DMS153 (cell line): ENCODE measurements around the gene ITIH4.

Experiments used
- DNase-seq: peaks from one replicate; lab custom pipeline; 2025; lab: John Stamatoyannopoulos, UW

The ITIH4 gene

DNA sequence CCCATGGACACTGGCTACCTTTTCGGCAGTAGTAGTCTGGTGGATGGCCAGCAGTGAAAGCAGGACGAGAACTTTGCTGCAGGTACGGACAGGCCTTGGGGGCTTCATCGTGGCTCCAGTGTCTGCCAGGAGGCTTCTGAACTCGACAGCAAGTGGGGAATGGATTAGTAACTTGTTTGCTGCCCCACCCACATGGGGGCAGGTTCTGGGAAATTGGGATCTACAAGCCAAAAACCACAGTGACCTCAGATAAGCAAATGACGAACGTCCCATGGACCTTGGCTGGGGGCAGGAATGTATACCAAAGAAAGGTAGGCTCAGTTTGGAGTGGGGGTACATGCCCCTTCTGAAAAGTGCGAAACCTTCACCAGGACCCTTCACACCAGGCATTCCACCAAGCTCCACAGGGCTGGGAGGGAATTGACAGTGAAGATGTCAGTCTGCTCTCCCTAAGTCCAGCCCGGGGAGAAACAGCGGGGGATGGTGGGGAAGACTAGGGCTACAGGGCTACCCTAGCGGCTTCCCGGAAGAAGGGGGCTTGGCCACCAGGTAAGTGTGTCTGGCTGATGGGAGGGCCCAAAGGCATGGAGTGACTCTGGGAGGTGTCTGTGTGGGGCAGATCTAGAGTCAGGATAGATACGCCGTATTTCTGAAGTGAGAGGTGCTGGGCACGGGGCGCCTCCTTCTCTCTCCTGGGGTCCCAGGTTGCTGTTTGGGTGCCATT is at the start of gene ITIH4:
ITIH4 (minus strand) TSS at position 138 of the 724 bp plus-strand sequence; CDS start at position 108, 30 bp downstream.
- no peak for DNase-seq

DNA sequence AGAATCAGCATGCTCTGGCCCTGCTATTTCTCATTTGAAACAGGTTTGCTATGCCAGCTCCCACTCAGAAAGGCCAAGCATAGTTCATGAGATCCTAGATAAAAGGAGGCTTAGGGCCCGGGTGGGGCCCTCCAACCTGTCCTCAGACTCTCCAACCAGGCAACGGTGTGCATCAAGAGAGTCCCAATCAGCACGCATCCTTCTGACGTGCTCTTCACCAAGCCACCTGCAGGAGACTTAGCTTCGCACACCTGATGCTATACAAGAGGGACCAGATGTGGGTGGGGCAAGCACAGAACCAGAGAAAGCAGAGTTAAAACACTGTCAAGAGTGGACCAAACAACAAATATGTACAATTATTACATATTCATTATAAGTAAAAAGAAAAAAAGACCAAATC is 49.6 kb upstream of the ITIH4 start:
- DNase-seq = no peak

DNA sequence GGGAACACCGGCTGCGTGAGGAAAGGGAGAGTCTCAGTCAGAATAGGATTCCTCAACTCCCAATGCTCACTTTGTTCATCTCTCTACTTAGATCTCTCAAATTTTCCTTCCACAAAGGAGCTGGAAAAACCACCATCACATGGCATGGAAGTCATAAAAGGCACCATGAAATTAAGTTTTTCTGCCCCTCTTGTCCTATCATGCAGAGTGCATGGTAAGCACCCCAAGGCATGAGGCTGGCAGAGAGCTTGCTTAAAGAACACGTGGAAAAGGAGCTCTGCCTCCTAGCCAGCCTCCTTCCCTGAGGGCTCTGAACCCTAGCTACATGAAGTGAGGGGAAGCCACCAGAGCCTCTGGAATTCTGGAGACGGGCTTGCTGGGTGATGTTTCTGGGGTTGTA is 49.1 kb upstream of the ITIH4 start:
- DNase-seq = no peak

DNA sequence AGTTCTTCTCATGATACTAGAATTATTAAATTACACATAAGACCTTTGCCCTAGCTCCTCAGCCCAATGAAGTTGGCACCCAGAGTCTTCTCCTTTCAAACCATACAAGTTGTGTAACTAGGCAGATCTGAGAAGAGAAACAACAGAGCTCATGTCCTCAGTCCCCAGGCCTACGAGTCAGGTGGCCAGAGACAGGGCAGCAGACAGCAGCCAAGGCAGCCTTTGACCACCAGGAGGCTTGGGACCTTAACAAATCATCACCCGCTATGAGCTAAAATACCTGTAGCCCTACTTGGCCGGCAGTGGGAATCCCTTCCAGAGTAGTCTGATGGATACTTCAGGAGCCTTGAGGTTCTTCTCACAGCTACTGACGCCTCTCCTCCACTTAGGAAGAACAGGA is 48.6 kb upstream of the ITIH4 start:
- DNase-seq = no peak

DNA sequence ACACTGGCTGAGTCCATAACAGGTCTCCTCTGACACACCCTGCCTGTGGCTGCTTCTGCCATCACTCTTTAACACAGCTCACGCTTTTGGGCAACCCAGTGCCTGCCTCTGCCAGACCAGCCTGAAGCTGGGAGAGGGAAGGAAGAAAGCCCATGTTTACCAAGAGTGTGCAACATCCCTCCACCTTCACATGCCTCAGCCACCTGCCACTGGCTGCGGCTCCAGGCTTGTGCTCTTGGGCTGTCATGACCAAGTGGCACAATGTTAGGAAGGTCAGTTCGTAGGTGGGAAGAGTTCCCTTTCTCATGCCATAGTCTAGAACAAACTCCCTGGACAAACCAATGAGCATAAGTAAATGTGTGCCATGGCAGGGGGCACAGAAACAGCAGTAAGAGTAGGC is 46.6 kb upstream of the ITIH4 start:
- DNase-seq = no peak

DNA sequence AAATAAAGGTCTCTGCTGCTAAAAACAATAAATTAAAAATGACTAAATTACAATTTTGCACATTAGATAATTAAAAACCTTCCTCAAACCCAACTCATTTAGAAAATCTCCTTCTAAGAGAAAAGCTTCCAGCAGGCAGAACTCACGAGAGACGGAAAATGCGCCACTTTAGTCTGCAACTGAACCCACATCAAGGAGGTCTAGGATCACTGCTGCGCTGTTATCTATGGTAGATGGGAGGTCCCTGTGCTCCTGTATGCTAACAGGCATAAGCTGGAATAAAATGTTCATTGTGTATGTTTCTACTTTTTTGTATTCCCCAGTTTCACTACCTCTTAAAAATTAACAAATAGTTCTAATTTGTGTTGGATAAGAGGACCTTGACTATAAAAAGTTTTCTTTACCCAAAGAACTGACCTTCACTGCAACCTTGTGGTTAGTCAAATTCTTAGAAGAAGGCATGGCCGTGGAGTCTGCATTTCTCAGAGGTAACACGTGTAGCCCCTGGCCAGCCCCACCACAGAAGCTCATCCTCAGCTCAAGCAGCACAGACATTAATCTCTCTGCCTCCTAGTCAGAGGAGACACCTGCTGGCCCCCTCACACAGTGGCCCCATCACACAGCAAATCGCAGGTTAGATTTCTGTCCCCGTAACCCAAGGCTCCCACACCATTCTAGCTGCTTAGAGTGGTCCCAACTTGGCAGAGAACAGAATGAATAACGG is 44.6 kb upstream of the ITIH4 start:
- DNase-seq = no peak

DNA sequence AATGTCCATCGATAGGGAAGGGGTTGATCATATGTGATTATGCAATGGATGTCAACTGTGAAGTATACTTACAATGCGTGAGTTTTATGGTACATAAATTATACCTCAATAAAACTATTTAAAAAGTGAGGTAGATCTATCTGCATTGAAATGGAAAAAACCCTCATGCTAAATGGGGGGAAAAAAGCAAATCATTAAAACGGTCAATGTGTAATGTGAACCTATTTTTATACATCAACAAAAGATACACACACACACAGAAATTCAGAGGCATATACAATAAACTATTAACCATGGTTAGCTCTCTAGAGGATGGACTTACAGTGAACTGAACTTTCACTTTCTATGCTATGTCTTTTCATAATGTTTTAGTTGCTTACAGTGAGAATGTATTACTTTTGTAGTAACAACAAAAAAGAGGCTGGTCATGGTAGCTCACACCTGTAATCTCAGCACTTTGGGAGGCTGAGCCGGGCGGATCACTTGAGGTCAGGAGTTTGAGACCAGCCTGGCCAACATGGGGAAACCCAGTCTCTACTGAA is 43.8 kb upstream of the ITIH4 start:
- no peak for DNase-seq

DNA sequence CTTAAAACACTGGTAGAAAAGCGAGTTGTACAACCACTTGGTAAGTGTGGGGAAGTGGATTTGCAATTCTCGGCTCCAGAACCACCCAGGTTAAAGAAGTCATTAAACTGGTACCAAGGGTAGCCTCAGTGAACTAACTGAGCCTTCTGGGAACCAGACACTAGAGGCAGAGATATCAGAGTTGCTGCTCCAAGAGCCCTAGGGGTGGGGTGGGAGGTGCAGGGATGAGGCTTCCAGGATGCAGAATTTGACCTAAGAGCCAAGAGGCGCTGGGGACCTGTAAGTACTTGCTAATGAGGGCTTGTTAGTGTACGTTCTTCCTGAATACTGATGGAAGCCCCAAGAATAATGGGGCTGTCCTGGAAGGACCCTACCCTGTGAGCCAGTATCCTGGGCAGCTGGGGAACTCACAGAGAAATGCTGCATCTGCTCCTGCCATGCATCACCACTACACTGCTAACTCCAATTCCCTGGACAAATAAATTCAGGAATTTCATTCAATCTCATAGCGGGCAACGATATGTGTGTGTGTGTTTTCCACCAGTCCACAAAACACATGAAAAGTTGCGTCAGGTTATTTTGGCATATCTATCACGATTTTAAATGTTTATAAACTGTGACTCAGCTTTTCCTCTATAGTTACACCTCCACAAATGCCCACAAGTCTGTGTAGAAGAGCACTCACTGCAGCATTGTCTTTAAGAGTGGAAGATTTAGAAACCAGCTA is 43.1 kb upstream of the ITIH4 start:
- no peak for DNase-seq

DNA sequence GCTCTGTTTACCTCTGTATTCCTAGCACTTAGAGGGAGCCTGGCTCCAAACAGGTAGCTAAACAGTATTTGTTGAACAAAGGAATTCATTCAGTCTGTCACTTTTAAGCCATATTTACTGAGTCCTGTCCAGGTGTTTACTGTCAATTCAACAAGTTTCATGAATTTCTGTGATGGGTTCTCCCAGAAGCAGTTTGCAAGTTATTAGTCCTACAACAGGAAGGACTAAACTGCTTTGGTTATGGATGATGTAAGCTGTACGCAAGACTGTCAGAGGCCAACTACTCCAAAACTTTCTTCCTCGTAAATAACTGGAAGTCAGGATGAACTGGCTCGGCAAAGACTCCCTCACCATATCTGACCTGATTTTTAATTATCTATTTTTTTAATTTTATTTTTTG is 41.8 kb upstream of the ITIH4 start:
- DNase-seq = no peak

DNA sequence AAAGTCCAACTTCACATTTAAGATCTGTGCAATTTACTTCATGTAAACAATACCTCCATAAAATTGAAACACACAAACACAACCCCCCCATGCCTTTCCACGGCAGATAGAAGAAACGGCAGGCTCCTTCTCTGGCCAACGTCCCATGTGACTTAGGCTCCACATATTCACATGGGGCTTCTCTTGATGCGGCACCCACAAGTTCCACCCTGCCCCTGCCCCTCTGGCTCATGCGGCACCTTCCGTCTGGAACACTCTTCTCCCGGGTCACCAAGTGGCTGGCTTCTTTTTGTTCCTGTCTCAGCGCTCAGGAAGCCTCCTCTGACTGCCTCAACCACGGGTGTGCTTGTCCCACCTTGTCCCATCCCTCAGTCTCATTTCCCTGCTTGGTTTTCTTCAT is 41.3 kb upstream of the ITIH4 start:
- DNase-seq = no peak

DNA sequence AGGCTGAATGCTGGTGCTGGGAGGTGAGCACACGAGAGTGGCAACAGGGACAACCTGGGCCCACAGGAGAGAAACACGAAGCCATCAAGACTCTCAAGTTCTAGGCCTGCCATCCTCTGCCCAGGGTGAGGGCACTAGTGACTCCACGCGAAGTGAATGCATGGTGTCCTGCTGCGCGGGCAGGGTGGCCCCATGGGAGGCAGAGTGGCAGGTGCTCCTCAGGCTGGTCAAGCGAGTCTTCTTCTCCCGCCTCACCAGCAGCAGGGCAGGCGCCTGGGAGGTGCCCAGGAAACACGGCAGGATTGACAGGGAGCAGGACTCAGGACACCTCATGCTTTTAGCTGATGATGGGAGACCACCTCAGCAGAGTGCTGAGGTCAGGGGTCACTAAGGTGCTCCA is 40.0 kb upstream of the ITIH4 start:
- DNase-seq = no peak

DNA sequence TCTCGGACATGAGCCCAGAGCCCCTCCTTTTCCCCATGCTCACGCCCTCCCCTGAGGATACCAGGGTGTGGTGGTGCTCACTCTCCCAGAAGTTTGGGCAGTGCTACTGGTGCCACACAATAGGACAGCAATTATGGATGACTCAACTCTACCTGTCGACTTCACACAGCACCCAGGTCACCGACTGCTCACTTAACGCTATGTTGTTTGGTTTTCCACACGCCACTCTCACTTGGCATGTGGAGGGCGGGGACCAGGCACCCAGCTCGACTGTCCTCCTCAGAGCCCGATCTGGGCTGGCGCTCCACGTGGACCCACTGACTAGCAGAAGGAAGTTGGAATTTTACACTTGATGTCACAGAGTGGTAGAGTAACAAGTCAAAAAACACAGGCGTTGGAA is 36.0 kb upstream of the ITIH4 start:
- DNase-seq = peak; percentile 39

DNA sequence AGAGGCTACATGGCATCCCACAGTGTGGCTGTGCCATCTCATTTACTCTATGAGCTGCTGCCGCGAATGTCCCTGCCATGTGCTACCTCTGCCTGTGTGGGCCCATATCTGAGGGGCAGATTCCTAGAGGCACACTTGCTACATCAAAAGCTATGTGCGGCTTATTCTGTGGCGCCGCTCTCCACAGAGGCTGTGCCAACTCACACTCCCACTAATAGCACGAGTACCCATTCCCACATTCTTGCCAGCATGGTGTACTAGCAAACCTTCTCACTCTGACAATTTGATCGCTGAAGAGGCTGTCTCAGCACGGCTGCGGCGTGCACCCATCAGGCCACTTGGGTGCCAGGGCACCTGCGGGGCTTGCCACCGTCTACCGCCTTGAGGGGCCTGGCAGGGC is 35.5 kb upstream of the ITIH4 start:
- no peak for DNase-seq

DNA sequence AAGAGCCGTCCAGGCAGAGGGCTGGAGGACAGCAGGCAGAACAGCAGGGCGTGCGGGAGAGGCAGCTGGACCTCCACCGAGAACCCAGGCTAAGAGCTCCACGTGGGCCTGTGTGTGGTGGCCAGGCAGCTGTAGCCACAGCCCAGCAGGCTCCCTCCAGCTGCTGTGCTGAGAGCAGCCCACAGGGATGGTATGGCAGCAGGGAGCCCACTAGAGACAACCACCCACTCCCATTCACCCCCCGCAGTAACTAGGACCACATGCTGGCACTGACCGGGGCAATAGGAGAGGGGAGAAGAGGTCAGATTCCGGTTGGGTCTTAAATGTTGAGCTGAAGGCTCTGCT is 29.9 kb upstream of the ITIH4 start:
- DNase-seq = no peak

DNA sequence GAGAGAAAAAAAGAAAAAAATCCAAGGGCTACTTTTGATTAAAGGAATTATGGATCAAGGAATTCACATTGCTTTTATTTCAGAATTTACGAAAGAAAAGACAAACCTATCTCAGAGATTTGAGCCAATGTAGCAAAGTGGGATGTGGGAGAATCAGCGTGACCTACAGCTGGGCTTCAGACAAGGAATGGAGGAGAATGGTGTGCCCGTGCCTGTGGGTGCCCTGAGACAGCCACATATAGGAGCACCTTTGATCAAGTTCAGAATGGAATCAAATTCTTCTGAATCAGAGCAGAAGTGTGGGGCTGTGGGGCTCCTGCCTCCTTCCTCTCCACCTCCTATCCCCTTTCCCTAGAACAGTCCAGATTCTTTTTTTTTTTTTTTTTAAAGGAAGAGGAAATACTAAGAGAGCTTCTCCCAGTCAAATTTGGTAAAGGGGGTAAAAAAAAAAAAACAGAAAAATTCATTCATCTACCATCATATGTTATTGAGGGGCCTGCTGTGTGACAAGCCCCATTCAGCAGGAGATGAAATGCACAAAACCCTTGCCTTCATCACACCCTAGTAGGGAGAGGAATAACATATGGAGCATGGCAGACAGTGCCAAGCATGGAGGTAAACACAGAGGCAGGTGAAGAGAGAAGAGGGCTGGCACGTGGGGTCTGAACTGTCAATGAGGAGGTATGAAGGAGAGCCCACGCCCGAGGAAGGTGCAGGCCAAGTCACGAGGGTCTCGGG is 29.4 kb upstream of the ITIH4 start:
- DNase-seq = no peak

DNA sequence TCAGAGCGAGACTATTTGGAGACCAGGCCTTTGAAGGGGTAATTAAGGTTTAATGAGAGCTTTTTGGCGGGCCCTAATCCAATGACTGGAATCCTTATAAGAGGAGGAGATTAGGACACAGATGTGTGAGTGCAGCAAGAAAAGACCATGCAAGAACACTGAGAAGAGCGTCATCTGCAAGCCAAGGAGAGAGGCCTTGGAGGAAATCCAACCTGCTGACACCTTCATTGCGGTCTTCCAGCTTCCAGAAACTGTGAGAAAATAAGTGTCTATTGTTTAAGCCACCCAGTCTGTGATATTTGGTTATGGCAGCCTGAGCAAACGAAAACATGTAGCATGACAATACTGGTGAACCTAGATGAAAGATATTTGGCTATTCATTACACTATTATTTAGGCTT is 27.4 kb upstream of the ITIH4 start:
- no peak for DNase-seq

DNA sequence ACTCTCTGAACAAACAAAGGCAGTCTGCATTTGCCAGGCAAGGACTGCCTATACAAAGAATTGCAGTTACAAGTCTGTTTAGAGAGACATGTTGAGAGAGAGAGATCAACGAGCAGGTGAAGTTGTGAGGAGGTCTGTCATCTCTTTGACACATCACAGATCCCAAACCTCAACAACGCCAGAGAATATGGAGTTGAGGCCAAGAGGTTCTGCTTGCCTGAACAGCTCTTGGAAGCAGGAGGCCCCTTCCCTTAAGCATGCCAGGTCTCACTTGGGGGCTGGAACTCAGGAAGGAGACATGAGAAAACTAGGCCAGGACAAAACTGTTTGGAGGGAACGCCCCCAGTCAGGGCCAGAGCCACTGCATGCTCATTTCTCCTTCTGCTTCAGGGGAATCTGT is 26.7 kb upstream of the ITIH4 start:
- no peak for DNase-seq

DNA sequence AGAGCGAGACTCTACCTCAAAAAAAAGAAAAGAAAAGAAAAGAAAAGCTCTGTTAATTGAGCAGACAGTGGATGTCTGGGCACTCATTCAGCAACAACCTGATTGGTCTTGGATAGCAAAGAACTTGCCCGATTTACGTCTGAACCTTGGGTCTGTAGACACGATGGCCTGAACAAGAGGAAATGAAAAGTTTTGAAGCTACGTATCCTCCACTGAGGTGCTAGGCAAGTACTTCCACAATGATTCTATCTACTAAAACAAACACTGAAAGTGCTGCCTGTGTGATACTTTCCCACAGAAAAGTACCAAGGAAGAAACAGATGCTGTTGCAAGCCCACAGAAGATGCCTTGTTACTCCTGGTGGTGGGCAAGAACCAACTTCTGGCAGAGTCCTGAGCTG is 26.2 kb upstream of the ITIH4 start:
- no peak for DNase-seq

DNA sequence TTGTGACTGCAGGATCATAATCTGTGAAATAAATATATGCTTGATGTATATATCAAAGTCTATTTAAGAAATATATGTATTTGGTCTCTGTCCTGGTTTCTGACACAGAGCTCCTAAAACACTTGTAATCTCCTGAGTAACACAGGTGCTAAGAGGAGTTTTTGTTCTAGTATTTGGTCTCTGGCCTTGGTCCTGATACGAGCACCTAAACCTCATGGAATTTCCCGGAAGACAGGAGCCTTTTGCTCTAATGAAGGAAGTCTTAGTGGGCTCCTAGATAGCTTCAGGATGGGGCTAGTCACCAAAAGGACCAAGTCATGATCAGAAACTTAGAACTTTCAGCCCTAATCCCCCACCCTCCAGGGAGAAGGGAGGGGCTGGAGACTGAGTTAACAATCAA is 23.5 kb upstream of the ITIH4 start:
- no peak for DNase-seq

DNA sequence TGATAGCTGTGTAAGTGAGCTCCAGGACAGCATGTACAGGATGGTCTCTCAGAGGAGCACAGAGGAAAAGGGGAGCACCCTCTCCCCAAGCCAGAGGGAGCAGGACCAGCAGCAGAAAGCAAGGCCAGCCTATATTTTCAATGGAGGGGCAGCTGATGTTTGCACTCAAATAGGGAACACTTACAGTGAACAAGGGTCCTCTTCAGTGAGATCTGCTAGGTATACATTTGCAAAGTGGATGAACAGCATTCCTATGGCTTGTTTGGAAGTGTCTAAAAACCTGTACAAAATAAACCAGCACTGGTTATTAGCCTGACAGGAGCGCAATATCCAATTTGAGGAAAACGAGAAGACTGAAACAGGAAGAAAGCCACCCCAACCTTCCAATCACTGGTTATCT is 21.9 kb upstream of the ITIH4 start:
- no peak for DNase-seq

DNA sequence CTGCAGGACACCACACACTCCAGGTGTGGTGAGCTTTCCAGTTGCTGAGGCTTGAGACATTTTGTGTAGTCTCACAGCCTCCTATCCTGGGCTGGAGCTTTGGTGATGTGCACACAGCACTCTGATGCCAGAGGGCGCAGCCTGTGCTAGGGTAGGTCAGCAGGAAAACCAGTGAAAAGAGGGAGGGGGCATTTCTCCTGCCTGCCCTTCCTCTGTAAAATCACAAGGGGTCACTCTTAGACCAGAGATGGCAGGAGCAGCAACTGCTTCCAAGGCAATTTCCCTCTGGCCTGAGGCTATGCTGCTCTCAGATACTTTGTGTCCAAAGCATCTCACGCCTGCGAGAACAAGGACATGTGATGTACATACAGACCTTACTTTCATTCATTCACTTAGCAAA is 20.9 kb upstream of the ITIH4 start:
- DNase-seq = no peak

DNA sequence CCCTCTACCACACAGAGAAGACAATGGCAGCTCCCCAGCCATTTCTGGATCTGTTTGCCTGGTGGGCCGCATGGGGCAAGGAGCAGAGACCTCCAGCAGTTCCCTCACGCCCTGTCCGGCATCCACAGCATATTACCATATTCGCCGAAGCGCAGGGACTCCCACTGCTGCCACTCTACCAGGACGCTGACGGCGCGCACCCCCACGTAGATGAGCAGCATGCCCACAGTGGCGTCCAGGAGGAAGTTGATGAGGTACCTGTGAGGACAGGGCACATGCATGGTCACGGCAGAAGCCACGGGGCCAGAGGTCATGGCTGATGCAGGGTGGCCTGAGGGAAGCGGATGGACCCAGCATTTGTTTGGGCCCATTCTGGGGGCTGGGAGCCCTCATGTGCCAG is 19.2 kb upstream of the ITIH4 start:
- DNase-seq = no peak
